GM10248 (cell line): ENCODE data around the gene ZNF558.

Experiments used
- CTCF ChIA-PET: fragments of 300-600 bp; sonication (Branson Sonifier 250); formaldehyde crosslinking; extraction: SDS; loops from one replicate; lab custom pipeline; 2021; ENCODE audit warnings: antibody characterized with exemption; lab: Yijun Ruan, JAX
- POLR2A ChIA-PET: fragments of 350-650 bp; sonication (Branson Sonifier 250); formaldehyde crosslinking; extraction: SDS; loops from one replicate; lab custom pipeline; 2020; ENCODE audit warnings: antibody characterized with exemption; lab: Yijun Ruan, JAX
- DNase-seq: peaks from one replicate; pipeline ENCODE4 v3.0.0; 2012; ENCODE audit errors: extremely low spot score
- TF ChIP-seq, protein P1 (sequence below): IDR thresholded peaks from 2 replicates; pipeline ENCODE4 v1.5.1; 2012; ENCODE audit warnings: mild to moderate bottlenecking, low read depth; ENCODE audit errors: extremely low read depth, missing control alignments, control extremely low read depth

The ZNF558 gene

DNA sequence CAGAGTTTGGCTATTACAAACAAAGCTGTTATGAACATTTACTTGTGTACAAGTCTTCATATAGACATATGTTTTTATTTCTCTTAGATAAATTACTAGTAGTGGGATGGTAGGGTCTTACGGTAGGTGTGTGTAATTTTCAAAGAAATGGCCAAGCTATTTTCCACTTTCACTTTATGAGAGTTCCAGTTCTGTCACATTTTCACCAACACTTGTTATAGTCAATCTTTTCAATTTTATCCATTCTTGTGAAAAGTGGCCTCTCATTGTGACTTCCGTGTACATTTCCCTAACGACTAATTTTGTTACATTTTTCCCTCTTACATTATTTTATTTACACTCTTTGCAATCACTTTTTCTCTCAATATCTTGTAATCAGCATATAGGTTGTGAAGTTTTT, 18.4 kb upstream of the ZNF558 start:
- TF ChIP-seq, protein P1, sequence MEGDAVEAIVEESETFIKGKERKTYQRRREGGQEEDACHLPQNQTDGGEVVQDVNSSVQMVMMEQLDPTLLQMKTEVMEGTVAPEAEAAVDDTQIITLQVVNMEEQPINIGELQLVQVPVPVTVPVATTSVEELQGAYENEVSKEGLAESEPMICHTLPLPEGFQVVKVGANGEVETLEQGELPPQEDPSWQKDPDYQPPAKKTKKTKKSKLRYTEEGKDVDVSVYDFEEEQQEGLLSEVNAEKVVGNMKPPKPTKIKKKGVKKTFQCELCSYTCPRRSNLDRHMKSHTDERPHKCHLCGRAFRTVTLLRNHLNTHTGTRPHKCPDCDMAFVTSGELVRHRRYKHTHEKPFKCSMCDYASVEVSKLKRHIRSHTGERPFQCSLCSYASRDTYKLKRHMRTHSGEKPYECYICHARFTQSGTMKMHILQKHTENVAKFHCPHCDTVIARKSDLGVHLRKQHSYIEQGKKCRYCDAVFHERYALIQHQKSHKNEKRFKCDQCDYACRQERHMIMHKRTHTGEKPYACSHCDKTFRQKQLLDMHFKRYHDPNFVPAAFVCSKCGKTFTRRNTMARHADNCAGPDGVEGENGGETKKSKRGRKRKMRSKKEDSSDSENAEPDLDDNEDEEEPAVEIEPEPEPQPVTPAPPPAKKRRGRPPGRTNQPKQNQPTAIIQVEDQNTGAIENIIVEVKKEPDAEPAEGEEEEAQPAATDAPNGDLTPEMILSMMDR: no peak
- ChIA-PET POLR2A (no interaction called here), CTCF (no interaction called here)
- no peak for DNase-seq

DNA sequence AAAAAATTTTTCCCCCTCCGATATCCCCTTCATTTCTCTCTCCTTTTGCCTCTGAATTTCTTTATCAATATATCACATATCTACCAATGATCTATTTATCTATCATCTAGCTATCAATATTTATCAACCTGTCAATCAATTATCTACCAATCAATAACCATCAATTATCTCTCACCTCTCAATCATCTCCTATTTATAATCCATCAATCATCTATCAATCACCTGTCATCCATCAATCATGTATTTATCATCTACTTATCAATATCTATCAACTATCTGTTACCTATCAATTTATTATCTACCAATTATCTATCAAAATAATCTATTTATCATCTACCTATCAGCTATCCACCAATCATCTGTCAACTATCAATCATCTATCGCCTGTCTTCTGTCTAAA, 17.1 kb upstream of the ZNF558 start:
- TF ChIP-seq, protein P1: no peak
- ChIA-PET POLR2A (no interaction called here), CTCF (no interaction called here)
- no peak for DNase-seq

DNA sequence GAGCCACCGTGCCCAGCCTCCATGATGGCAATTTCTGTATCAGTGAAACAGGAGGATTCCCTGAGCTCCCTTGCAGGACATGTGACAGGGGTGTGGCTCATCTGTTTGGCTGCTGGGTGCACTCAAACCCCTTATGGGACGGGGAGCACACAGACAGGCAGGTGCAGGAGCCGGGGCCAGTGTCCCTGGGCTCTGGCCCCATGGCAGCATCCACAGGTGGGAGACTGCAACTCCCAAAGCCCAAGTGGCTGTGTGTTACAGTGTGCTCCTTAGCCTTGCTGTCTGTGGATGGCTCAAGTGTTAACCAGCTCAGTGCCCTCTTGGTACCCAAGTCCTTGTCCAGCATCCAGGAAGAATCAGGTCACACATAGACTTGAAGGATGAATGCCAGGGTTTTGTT, 14.7 kb upstream of the ZNF558 start:
- TF ChIP-seq, protein P1: no peak
- DNase-seq: no peak
- ChIA-PET CTCF (no interaction called here), POLR2A (no interaction called here)

DNA sequence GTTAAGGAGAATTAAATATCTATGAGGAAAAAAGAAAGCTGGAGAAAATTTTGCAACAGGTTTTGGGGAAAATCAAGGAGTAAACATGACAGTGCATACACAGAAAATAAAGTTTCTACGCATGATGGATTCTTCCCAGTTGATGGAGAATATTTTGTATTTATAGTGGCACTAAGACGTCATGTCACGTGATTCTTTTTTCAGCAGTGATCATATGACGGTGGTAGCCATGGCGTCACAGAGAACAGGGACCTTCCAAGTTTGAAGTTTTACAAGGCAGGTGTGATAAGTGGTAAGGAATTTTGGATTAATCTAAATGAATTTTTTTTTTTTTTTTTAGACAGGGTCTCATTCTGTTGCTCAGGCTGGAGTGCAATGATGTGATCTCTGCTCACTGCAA, 8.6 kb upstream of the ZNF558 start:
- CTCF ChIA-PET: no interaction called here
- no peak for DNase-seq
- TF ChIP-seq, protein P1: no peak
- POLR2A ChIA-PET: no interaction called here

DNA sequence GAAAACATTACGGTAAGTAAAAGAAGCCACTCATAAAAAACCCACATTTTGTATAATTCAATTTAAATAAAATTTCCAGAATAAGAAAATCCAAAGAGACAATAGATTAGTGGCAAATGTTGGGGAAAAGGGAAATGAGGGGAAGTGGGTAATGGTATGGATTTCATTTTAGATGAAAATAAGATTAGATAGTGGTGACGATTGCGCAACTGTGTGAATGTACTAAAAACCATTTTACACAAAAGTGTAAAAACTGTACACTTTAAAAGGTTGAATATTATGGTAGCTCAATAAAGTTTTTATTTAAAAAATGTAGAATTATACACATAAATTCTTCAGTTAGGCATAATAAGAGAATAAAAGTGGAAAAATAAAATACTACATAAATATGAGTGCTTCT, 3.8 kb upstream of the ZNF558 start:
- ChIA-PET POLR2A (no interaction called here), CTCF (no interaction called here)
- TF ChIP-seq, protein P1: no peak
- no peak for DNase-seq

DNA sequence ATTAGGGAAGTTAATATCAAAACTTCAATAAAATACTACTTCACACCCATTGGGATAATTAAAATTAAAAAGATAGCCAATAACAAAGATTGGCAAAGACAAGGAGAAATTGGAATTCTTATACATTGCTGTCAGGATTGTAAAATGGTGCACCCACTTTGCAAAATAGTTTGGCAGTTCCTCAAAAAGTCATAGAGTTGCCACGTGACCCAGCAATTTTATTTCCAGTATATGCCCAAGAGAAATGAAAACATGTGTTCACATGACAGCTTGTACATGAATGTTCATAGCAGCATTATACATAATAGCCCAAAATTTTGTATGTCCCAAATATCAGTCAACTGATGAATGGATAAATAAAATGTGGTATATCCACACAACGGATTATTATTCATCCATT, 3.3 kb upstream of the ZNF558 start:
- TF ChIP-seq, protein P1: no peak
- no peak for DNase-seq
- ChIA-PET CTCF (no interaction called here), POLR2A (no interaction called here)

DNA sequence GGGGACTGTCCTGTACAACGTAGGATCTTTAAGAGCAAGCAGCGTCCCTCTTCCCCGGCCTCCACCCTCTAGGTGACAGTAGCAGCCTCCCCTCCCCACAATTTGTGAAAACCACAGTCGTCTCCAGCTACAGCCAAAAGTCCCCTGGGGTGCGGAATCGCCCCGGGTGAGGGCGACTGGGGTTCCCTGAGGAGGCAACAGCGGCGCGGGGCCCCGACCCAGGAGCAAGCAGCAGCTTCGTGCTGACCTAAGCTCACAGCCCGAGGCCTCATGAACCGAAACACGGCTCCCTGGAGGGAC, 322 bp downstream of the ZNF558 start:
- CTCF ChIA-PET: interaction anchor here (1.1 kb wide), 1 partner anchor 34 kb away, joined by 3 read pairs; no protein-coding TSS in a partner anchor
- POLR2A ChIA-PET: no interaction called here
- TF ChIP-seq, protein P1: no peak
- DNase-seq: no peak
